SIG-M5 (cell line): ENCODE results near the gene FZD7.

Experiments used
- DNase-seq: peaks from one replicate; lab custom pipeline; 2025; lab: John Stamatoyannopoulos, UW

FZD7 gene

GRCh38 chr2:202014318-202014717, 19.3 kb upstream of the FZD7 start:
- DNase-seq = no peak

- DNase-seq = no peak
These were observed 18.9 kb upstream of the FZD7 start for GRCh38 chr2:202014759-202015211.

GRCh38 chr2:202015471-202015870, 18.2 kb upstream of the FZD7 start:
- no peak for DNase-seq

DNA sequence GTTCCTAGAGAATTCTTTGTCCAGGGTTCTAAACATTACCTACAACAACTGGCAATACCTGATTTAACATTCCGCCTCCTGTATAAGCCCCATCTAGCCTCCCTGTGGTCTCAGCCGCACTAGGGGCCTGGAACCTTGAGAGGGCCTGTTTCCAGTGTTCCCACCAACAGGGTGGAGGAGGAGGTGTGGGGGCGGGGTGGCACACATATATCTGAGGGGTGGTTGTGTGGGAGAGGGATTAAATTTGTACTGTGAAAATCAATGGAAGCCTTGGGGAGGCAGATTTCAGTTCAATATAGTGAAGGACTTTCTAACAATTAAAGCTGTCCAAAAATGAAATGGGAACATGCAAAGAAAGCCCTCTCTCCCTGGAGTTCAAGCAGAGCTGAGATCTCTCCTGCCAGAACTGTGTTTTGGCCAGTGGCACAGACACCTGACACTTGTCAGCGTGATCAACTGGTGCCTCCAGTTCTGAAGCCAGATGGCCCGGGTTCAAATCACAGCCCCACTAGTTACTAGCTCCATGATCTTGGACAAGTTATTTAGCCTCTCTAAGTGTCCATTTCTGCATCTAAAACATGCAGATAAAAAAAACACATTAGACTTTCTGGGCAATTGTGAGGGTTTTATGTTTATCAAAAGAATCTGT, 17.0 kb upstream of the FZD7 start:
- no peak for DNase-seq

- DNase-seq = no peak
These were observed 15.7 kb upstream of the FZD7 start for GRCh38 chr2:202017940-202018339.

GRCh38 chr2:202018950-202019349, 14.7 kb upstream of the FZD7 start:
- no peak for DNase-seq

GRCh38 chr2:202019689-202020450, 13.8 kb upstream of the FZD7 start:
- DNase-seq = no peak

DNA sequence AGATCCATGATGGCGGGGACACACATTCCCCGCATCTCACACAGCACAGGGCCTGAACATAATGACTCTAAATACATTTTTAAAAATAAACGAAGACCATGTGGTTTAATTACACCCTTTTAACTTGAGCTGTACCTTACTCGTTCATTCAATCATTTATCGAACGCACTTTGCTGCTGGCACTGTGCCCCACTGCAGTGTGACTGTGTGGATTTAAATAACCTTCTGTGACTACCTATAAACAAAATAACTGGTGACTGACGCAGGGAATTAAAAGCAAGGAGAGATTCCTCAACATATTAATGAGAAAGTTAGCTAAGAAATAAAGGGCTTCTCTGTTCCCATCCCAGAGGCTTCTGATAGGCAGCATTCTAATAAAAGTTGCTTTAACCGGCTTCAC, 10.9 kb upstream of the FZD7 start:
- no peak for DNase-seq

DNA sequence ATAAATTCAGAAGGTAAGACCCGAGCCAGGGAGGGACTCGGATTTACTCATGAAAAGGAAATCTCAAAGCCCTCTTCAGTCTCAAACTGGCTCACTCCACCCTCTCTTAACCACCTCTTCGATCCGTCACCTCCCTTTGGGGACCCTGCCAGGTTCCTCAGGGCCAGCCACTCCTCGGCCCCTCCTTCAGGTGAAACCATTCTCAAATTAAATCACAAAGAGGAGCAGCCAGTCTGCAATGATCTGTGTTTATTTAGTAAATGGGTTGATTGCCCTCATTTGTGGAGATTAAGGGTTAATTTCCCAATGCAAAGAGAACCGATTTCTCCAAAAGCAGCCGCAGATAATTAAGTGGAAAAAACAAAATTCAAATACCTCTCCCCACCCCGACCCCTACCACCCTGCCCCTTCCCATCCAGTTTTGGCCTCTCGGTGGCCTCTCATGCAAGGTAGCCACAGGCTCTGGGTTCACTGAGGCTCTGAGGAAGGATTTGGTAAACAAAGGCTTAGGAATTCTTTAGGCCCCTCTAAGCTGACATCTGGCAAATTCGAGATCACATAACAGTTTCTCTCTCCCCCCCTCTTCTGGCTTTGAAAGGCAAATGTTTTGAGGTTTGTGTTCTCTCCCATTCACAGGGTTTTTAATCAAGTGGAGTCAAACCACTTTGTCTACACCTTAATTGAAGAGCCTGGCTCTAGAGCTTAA, 10.3 kb upstream of the FZD7 start:
- DNase-seq = no peak

- no peak for DNase-seq
These were observed 9.8 kb upstream of the FZD7 start for GRCh38 chr2:202023904-202024266.

DNA sequence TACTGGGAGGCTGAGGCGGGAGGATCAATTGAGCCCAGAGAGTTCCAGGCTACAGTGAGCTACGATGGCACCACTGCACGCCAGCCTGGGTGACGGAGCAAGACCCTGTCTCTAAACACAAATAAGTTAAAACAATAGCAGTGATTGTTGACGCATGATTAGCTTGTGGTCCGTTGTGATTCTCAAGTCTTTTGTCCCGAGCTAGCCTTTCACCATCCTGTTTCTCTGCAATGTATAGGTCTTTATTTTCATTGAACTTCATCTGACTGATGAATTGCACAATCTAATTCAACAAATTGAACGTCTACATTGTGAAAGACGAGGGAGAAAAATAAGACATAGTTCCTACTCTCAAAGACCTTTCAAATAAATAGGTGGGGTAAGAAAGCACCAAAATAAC, 8.8 kb upstream of the FZD7 start:
- no peak for DNase-seq

GRCh38 chr2:202025816-202026215, 7.8 kb upstream of the FZD7 start:
- no peak for DNase-seq

GRCh38 chr2:202026507-202026906, 7.1 kb upstream of the FZD7 start:
- no peak for DNase-seq

DNA sequence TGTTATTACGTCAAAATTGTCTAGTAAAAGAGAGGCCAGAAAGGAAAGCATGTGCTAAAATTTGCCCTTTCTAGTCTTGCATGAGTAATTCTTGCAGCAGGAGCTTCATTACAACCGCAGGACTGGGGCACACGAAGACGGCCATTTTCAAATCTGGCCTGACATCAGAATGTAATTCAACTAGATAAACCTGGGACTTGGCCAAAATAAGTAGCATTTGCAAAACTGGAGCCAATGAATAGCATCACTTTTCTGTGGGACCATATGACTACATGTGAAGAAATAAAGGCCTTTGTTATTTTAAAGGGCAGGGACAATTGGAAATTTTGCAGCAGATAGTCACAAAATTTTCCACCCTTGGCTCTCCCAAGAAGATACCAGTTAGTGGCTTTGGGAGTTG, 3.0 kb upstream of the FZD7 start:
- no peak for DNase-seq

DNA sequence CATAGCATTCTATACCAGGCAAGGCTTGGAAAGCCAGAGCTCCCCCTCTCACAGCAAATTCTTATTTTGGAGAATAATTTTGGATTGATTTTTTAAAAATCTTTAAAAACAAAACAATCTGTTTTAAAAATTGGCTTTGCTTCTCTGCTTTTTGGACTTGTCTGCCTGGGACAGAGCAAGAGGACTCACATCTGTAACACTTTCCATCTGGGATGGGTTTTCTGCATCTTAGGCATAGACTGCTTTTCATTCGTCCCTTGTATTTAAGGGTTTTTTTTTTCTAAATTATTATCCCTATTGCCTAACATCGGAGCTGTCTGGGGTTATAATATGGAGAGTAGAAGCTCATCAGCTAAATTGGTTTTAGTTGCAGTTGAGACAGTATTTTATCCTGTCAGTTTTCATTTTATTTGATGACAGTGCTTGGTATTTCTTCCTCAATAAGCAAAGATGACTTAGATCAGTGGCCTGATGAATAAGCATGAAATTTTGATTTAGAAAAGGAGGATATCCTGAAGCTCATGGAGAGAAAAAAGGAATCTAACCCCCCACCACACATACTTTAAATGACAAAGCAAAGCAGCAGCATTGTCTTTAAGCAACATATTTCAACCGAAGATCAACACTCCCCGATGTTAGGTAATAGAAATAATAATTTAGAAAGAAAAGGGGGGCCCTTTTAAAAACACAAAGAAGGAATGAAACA, 2.3 kb upstream of the FZD7 start:
- no peak for DNase-seq

DNA sequence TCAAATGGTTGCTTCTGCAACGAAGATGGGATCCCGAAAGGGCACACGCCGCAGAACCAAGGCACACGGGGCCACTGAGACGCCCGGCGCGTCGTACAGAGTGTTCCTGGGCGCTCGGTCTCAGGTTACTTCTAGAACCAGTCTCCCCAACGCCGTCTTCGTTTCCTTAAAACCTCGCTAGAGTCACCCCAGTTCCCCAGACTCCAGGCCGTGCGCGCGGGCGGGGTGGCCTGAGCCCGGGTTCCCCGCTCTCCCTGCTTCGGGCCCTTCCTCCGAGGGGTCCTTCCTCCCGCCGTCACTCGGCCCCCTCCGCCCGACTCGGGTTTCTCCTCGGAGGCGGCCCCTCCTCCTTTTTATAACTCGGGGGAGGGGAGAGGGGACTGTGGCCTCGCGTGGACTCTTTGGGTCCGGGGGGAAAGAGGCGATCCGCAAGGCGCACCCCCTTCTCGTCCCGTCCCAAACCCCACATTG, 774 bp upstream of the FZD7 start:
- DNase-seq = no peak

- no peak for DNase-seq
These were observed 814 bp downstream of the FZD7 start for GRCh38 chr2:202034249-202035088.

DNA sequence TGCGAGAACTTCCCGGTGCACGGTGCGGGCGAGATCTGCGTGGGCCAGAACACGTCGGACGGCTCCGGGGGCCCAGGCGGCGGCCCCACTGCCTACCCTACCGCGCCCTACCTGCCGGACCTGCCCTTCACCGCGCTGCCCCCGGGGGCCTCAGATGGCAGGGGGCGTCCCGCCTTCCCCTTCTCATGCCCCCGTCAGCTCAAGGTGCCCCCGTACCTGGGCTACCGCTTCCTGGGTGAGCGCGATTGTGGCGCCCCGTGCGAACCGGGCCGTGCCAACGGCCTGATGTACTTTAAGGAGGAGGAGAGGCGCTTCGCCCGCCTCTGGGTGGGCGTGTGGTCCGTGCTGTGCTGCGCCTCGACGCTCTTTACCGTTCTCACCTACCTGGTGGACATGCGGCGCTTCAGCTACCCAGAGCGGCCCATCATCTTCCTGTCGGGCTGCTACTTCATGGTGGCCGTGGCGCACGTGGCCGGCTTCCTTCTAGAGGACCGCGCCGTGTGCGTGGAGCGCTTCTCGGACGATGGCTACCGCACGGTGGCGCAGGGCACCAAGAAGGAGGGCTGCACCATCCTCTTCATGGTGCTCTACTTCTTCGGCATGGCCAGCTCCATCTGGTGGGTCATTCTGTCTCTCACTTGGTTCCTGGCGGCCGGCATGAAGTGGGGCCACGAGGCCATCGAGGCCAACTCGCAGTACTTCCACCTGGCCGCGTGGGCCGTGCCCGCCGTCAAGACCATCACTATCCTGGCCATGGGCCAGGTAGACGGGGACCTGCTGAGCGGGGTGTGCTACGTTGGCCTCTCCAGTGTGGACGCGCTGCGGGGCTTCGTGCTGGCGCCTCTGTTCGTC, 1.7 kb downstream of the FZD7 start:
- DNase-seq = no peak

GRCh38 chr2:202035941-202036372, 2.3 kb downstream of the FZD7 start:
- no peak for DNase-seq

- DNase-seq = no peak
These were observed 3.0 kb downstream of the FZD7 start for GRCh38 chr2:202036601-202037037.
